CD4-positive, alpha-beta T cell treated with Interleukin-21 for 1 hour (primary cell): ENCODE data around the gene RAD9A.

Source experiments
- DNase-seq: peaks from one replicate; pipeline ENCODE4 v3.0.0-alpha.2; 2020

Gene RAD9A

DNA sequence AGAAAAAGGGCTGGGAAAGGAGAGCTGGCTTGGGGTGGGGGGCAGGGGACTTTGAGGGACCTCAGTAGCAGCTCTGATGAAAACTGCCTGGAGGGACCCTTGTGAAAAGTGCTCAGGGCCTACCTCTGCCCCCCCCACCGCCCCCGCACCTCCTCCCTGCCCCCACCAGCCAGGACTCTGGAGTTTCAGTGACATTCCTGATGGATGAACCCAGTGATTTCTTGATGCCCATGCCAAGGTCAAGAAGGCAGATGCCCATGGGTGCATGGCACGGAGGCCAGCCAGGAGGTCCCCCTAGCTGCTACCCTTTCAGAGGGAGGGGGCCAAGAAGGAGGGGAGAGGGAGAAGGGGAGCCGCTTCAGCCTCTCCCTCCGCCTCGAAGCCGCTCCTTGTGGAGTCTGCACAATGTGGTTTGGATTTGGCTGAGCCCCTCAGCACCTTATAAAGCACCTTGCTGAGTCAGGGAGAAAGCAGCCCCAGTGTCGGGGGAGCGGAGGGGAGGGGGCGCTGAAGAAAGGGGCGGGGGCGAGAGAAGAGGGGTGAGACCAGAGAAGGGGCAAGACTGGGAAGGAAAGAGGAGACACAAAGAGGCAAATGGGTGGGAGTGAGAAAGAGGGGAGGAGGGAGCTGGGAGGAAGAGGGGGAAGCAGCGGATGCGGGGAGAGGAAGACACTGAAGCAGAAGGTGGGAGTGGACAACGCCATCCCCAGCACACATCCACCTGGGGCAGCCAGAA is 16.3 kb upstream of the RAD9A start:
- DNase-seq: no peak

DNA sequence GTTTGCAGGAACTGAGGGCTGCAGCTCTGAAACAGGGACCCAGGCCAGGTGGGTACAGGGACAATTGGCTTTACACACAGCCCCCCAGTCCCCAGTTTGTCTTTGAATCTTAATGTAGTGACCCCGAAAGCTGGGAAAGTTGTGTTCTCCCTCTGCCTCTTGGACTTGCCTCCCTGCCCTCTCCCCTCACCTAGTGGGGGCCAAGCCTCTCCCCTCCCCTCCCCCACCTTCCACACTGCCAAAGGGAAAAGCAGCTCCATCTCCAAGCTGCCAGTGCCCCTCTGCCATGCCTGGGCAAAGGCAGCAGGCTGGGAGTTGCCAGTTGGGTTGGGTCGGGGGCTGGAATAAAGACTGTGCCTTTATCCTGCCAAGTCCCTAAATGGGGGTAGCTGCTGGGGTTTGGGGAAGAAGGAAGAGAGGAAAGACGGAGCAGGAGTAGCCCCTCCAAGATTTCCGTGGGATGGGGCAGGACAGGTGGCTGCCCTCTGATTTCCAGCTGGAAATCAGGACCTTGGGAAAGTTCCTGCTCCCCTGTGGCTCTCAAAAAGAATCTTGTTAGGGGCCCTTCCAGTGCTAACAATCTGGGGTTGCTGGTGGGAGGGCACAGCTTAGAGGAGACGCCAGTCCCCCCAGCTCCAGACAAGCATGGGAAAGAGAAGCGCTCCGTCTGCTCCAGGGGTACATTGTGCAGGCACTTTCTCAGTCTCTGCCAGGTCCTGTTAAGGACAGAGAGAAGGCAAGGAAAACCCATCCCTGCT is 15.5 kb upstream of the RAD9A start:
- no peak for DNase-seq

DNA sequence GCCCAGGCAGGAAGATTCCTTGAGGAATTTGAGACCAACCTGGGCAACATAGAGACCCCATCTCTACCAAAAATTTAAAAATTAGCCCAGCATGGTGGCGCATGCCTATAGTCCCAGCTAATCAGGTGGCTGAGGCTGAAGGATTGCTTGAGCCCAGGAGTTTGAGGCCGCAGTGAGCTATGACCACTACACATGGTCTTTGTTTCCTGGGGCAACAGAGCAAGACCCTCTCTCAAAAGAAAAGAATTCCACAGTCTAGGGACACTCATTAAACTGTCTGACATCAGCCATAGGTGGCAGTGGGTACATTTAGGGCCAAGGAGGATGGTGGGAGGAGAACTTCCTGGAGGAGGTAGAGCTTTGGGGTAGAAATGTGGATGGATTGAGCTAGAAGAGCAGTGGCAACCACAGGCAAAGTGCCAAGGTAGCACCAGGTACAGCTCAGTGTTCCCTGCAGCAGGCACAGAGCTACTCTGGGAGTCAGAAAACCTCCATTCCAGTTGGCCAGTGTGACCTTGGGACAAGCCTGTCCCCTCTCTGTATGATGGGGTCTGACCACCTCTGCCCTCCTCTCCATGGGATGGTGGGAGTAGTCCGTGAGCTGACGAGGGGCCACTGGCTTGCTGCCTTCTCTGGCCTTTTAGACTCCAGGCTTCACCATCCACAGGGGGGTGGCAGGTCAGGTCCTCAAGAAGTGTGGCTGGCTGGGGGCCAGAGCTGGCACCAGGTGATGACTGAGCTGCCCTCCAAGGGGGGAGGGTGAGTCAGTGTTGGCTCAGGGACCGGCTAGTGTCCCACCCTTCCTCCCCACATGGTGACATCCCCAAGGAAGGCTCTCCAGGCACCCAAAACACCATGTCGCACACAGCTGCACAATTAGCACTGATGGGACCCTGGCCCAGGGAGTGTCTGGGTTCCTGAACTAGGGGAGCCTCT is 14.6 kb upstream of the RAD9A start:
- no peak for DNase-seq

DNA sequence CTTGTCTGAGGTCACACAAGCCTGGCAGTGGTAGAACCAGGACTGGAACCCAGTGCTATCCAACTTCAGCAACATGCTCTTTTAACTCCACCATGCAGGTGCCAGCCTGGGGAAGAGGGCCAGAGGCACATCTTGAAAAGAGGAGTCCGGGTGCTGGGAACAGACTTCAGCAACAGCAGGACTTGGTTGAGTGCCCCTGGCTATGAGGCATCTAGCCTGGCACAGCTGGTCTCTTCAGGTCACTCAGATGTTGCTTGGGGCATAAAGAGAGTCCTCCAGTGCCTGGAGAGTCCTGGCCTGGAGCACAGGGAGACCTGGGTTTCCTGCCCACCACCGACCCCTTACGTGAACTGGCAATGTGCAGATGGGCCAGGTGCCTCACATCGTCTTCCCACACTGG is 13.2 kb upstream of the RAD9A start:
- no peak for DNase-seq

DNA sequence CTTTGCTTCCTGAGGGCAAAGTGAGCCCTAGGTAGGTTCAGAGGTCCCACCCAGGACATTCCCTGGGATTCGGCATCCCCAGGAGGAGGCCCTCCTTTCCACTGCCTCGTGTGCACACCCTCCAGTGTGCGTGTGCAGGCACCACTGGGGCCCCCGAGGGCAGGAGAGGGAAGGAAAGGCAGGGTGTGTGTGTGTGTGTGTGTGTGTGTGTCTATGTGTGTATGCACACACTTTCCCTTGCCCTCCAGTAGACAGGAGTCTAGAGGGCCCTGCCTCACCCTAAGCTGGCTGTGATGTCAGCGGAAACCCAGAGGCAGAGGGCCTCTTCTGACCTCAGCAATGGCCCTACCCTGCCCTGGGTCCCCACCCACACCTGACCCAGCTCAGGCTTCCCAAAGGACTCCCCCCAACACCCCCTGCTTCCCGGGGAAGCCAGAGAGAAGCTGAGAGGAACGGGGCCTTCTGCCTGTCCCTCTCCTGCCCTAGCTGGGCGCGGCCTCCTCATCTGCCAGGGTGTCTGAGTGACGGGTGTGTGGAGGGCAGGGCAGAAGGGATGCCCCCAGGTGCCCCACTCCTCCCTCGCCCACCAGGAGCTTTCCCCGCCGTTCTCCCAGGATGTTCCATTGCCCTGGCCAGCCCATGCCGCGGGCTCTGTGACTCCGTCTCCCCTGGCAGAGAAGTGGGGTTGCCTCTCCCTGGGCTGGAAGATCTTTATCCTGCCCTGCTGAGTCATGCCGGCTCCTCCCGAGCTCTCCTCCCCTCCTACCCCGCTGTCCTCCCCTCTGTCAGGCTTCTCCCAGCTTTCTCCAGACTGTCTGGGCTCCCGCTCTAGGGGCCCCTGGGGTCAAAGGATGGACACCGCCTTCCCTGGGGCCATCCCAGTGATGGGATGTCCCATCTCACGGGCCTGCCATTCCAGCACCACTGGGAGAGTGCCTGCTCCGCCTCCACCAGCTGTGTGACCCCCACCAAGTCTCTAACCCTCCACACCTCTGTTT is 12.4 kb upstream of the RAD9A start:
- DNase-seq: no peak

DNA sequence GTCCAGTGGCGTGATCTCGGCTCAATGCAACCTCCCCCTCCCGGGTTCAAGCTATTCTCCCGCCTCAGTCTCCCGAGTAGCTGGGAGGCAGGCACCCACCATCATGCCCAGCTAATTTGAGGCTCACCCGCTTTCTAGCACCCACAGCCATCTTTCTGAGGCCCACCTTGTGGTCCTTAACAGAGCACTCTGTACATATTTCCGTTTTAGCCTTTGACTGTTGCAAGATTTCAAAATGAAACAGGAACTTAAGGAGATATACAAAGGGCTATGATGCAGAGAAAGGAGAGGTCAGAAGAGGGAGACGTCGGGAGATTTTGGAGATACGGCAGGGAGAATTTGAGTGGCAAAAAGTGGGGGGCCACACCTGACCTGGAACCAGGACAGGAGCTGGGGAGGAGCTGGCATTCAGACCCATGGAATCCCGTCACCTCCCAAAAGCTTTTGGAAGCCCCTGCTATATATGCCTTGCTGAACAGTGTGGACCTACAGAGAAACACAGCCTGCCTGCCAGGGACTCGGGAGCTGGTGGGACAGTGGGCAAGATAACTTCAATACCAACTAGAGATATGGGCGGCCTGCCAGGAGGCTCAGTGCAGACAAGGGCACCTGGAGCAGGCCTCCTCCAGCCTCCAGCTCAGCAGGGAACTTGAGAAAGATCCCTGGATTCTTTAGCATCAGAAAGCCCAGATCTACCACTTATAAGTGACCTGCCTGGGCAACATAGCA is 10.4 kb upstream of the RAD9A start:
- DNase-seq: no peak

DNA sequence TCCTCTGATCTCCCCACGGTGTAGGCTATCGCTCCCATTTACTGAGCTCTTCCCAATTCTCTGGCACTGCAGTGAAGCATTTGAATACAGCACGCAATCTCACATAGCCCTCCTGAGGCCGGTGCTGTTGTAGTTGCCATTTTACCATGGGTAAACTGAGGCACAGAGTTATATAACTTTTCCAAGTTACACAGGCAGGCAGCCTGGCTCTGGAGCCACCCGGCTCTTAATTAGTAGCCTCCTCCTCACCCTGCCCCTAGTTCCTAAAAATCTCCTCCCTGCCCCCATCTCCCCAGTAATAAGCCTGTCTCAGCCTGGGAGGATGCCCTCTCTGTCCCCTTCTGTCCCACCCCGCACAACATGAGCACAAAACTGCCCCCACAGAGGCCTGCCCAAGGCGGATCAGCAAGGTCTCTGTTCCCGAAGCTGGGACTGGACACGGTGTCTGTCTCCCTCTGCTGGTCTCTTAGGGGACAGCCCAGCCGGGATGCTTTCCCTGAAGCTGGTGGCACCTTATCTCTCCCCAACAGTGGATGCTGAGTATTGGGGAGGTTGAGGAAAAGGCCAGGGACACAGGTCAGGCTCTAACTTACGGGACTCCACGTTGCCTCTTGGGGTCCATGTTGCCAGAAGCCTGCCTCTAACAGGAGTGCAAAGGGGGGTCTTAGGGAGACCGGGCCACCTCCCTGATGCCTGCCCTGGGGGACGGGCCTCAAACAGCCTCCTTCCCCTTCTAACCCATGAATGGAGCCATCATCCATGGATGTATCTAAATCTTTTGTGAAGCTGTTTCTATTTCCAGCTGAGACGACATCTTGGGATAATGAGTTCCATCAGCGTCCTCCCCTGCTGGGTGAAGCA is 9.3 kb upstream of the RAD9A start:
- peak; percentile 87 for DNase-seq

DNA sequence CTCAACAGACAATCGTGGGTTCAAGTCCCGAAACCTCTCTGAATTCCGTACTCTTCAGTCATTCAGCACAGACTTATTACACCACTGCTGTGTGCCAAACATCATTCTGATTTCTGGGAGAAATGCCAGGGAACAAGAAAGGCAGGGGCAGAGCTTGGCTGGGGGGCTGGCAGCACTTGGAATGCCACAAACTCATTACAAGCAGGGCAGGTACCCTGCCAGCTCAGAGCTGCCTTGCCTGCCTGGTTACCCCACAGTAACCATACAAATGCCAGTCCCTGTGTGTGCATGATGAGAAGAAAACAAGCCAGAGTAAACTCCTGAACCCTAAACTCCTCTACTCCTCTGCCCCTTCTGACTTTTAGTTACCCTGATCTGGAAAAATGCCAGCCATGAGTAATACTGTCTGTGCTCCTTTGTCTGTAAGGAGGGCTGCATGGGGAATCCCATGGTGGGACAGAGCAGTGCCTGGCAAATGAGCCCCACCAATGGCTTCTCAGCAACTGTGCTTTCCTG is 6.9 kb upstream of the RAD9A start:
- DNase-seq: no peak

DNA sequence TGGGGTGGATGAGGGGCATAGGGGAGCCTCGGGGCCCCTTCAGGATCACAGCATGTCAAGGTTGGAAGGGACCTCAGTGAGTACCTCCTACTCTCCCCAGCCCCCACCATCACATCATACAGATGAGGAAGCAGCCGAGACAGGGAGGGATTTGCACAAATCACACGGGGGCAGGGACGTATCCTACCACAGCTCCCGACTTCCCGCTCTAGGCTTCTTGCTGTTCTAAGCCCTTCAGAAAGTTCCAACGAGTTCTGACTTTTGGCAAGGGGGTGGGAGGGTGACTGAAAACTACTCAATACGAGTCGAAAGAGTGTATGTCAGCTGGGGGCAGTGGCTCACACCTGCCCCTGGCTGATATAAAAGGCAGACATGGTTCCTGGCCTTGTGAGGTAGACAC is 4.7 kb upstream of the RAD9A start:
- no peak for DNase-seq

DNA sequence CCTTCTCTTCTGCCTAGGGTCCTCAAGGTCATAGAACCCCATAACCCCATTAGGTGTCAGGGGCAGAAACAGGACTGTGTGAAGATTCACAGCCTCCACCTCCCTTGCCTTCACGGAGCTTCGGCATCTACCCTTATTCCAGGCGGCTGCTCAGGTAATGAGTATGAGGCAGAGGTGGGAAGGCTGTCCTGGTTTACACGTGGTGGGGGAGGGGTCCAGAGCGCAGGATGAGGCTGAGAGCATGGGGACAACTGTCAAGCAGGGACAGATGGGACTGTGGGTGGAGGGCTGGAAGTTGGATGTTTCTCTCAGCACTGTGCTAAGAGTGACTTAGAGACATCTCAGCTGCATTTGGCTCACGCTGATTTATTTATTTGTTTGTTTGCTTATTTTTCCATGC is 4.3 kb upstream of the RAD9A start:
- DNase-seq: no peak

DNA sequence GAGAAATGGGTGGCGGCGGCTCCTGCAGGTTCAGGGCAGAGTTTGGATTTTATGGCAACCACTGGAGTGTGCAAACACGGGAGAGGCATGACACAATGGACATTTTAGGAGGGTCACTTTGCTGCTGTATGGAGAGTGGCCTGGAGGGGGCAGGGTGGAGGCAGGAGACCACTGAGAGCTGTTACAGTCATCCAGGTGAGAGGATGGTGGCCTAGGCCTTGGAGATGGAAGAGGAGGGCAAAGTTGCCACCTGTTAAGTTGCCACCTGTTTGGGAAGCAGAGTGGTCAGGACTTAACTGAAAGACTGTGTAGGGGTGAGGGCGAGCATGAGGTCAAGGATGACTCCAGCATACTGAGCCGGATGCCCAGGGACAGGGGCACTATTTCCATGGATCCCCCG is 2.3 kb upstream of the RAD9A start:
- DNase-seq: peak; percentile 67

DNA sequence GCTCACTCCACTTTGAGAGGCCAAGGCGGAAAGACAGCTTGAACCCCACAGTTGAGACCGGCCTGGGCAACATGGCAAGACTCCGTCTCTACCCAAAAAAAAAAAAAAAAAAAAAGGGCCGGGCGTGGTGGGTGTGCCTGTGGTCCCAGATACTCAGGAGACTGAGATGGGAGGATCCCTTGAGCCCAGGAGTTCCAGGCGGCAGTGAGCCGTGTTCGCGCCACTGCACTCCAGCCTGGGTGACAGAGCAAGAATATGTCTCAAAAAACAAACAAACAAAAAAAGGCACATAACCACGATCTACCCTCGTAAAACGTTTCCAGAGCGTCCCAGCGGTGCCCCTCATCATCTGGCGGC is 861 bp upstream of the RAD9A start:
- no peak for DNase-seq

DNA sequence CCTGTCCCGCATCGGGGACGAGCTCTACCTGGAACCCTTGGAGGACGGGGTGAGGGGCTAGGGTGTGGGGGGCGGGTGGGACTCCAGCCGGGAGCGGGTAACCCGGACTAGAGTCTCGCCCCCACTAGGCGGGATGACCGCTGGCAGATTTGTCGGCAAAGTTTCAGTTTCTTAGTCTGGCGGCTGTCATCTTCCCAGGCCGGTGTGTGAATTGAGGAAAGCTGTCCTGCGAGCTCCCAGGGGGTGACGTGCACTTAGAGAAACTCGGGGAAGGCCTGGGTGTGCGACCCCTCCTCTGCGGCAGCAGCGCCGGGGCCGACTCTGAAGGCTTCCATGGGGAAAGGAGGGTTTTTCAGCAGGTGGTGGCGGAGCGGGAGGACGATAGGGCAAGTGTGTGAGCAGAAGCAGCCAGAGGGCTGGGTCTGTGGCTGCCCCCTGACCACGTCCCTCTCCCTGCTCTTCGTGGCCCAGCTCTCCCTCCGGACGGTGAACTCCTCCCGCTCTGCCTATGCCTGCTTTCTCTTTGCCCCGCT is 463 bp downstream of the RAD9A start:
- no peak for DNase-seq

DNA sequence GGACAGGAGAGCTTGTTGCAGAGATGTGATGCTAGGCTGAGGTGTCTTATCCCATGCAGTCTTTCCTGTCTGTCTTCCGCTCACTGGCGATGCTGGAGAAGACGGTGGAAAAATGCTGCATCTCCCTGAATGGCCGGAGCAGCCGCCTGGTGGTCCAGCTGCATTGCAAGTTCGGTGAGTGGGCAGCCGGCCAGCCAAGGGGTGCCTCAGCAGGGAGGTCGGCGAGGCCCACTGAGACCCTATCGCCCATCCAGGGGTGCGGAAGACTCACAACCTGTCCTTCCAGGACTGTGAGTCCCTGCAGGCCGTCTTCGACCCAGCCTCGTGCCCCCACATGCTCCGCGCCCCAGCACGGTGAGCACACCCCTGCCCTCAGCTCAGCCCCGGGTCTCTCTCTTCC is 1.7 kb downstream of the RAD9A start:
- no peak for DNase-seq

DNA sequence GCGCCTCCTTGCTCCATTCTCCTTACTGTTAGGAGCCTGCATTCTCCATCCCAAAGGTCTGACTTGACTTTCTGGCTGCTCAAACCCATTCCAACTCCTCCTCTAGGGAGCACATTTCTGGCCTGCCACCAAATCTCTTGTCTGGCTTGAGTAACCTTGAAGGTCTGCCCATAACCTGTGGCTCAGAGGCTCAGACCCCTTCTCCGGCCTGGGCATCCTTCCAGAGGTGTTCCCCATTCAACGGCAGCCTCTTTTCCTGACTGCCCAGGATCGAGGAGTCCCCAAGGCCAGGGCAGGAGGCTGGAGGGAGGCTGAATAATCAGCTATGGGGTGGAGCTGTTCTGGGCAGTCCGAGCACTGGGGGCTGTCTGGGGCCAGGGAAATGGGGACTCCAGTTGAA is 2.2 kb downstream of the RAD9A start:
- no peak for DNase-seq

DNA sequence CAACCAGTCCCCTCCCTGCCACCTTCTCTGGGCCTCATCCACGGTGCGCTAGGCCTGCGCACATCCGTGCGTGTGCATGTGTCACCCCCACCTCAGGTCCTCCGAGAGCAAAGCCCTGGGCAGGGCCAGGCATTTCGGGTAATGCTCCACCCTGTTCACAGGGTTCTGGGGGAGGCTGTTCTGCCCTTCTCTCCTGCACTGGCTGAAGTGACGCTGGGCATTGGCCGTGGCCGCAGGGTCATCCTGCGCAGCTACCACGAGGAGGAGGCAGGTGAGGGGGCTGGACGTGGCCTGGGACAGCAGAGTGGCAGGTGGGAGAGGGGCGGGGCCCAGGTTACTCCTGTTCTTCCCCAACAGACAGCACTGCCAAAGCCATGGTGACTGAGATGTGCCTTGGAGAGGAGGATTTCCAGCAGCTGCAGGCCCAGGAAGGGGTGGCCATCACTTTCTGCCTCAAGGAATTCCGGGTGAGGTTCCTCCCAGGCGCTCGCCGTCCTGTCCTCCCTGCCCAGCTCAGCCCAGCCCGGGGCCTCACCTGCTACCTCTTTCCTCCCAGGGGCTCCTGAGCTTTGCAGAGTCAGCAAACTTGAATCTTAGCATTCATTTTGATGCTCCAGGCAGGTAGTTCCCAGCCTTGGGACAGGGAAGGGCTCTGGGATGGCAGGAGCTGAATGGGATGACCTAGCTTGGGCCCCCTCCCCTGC is 3.9 kb downstream of the RAD9A start:
- DNase-seq: no peak

DNA sequence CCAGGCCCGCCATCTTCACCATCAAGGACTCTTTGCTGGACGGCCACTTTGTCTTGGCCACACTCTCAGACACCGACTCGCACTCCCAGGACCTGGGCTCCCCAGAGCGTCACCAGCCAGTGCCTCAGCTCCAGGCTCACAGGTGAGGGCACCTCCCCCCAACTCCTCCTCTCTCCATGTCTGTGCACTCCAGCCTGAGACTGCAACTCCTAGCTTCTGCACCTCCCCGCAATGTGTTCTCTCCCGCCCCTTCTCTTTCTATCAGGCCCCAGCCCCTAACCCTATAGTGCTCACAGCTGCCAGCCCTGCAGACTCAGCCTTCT is 4.4 kb downstream of the RAD9A start:
- no peak for DNase-seq

DNA sequence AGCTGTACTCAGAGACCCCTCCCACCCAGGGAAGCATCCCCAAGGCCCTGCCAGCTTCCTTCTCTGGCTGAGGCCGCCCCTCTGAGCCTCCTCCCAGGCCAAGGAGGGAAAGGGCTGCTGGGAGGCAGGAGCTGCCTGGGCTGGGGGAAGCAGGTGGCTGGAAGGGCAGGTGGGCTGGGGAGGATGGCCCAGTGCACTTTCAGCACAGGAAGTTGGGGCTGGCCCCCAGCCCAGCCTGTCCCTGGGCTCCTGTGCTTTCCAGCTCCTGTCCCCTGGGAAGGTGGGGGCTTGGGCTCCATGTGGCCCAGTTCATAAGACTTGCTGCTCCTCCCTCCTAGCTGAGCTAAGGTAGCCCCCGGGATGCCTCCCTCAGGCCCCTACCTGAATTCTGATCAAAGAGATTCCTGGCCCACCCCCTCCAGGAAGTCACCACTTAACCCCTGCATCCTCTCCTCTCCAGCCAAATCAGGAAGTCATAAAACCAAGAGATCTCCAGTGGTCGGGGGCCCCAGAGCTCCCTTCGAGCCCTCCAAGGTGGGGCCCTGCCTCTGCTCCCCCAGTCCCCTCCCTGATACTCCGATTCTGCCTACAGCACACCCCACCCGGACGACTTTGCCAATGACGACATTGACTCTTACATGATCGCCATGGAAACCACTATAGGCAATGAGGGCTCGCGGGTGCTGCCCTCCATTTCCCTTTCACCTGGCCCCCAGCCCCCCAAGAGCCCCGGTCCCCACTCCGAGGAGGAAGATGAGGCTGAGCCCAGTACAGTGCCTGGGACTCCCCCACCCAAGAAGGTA is 5.0 kb downstream of the RAD9A start:
- DNase-seq: peak; percentile 43

DNA sequence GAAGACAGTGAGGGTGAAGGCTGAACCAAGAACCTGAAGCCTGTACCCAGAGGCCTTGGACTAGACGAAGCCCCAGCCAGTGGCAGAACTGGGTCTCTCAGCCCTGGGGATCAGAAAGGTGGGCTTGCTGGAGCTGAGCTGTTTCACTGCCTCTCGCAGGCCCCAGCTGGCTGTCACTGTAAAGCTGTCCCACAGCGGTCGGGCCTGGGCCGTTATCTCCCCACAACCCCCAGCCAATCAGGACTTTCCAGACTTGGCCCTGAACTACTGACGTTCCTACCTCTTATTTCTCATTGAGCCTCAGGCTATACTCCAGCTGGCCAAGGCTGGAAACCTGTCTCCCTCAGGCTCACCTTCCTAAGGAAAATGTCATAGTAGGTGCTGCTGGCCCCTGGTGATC is 5.8 kb downstream of the RAD9A start:
- DNase-seq: no peak
